Nephron progenitor cell (in vitro differentiated cells): Measurements from ENCODE around the gene SUSD3.

Experiments
- DNase-seq: peaks from one replicate; pipeline ENCODE4 v3.0.0; 2021
- H3K27ac Mint-ChIP-seq: 2 replicates; pipeline ENCODE4 v1.8.0; 2021; ENCODE audit warnings: mild to moderate bottlenecking, moderate library complexity, mixed read lengths
- H3K27me3 Mint-ChIP-seq: 2 replicates; pipeline ENCODE4 v1.8.0; 2021; ENCODE audit warnings: mild to moderate bottlenecking, low read depth, mixed read lengths; ENCODE audit not compliant: poor library complexity
- H3K36me3 Mint-ChIP-seq: 2 replicates; pipeline ENCODE4 v1.8.0; 2021; ENCODE audit warnings: low read depth, mixed read lengths
- H3K4me1 Mint-ChIP-seq: 2 replicates; pipeline ENCODE4 v1.8.0; 2021; ENCODE audit warnings: mixed read lengths
- H3K4me3 Mint-ChIP-seq: 2 replicates; pipeline ENCODE4 v1.8.0; 2021; ENCODE audit warnings: mild to moderate bottlenecking, moderate library complexity, mixed read lengths
- H3K9me3 Mint-ChIP-seq: 2 replicates; pipeline ENCODE4 v1.8.0; 2021; ENCODE audit warnings: mild to moderate bottlenecking, moderate library complexity, mixed read lengths
- TF ChIP-seq, protein P1 (sequence below): fragments of 200-600 bp; sonication (generic); IDR thresholded peaks from 2 replicates; pipeline ENCODE4 v1.5.0; 2021; ENCODE audit warnings: antibody characterized with exemption

The SUSD3 gene

GRCh38 chr9:93110311-93110855 is 51.9 kb downstream of the SUSD3 start:
- H3K27me3 Mint-ChIP-seq, result no peaks in the 10 kb centered on the region
- peaks cover 4% of the 10 kb centered on the region for H3K36me3 Mint-ChIP-seq
- TF ChIP-seq, protein P1, sequence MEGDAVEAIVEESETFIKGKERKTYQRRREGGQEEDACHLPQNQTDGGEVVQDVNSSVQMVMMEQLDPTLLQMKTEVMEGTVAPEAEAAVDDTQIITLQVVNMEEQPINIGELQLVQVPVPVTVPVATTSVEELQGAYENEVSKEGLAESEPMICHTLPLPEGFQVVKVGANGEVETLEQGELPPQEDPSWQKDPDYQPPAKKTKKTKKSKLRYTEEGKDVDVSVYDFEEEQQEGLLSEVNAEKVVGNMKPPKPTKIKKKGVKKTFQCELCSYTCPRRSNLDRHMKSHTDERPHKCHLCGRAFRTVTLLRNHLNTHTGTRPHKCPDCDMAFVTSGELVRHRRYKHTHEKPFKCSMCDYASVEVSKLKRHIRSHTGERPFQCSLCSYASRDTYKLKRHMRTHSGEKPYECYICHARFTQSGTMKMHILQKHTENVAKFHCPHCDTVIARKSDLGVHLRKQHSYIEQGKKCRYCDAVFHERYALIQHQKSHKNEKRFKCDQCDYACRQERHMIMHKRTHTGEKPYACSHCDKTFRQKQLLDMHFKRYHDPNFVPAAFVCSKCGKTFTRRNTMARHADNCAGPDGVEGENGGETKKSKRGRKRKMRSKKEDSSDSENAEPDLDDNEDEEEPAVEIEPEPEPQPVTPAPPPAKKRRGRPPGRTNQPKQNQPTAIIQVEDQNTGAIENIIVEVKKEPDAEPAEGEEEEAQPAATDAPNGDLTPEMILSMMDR, result no peak
- H3K9me3 Mint-ChIP-seq, result no peaks in the 10 kb centered on the region
- peaks cover 14% of the 10 kb centered on the region for H3K4me1 Mint-ChIP-seq
- no peak overlapping the region for H3K4me3 Mint-ChIP-seq
- H3K27ac Mint-ChIP-seq, result no peak overlapping the region
- DNase-seq, result no peak

- no peak for DNase-seq
- peaks cover 4% of the 10 kb centered on the region for H3K36me3 Mint-ChIP-seq
- peaks cover 14% of the 10 kb centered on the region for H3K4me1 Mint-ChIP-seq
- TF ChIP-seq, protein P1, result no peak
- no peaks in the 10 kb centered on the region for H3K27me3 Mint-ChIP-seq
- no peaks in the 10 kb centered on the region for H3K9me3 Mint-ChIP-seq
- H3K27ac Mint-ChIP-seq, result no peak overlapping the region
- no peak overlapping the region for H3K4me3 Mint-ChIP-seq
These were observed 52.5 kb downstream of the SUSD3 start for GRCh38 chr9:93111001-93111370.

DNA sequence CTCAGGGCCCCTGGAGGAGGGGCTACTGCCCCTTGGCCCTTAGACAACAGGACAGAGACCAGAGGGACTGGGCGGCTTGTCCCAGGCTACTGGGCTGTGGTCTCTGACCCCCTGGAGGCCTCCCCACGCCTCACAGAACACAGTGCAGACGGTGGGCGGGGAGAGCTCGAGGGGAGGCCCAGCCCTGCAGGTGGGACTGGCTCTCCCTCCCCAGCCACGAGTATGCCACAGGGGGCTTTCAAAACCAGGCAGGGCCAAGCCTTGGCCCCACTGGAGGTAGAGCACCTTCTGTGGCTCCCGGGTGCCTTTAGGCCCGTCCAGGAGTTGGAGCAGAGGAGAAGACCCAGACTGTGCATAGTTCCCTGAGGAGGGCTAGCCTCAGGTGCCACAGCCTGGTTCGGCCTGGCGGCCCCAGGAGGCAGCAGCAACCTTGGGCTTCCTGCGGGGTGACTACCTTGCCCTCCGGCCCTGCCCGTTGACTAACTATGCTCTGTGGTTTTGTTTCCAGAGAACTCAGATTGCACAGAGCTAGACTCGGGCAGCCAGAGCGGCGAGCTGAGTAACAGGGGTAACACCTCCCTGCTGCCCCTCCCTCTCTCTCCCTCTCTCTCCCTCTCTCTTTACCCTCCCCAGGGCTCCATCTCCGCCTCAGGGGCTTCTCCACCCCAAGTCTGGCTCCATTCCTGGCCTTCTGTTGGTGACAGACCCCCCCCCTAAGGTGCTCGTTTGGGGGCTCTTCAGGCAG is 53.0 kb downstream of the SUSD3 start:
- H3K4me1 Mint-ChIP-seq, result peaks cover 14% of the 10 kb centered on the region
- H3K27ac Mint-ChIP-seq, result no peak overlapping the region
- TF ChIP-seq, protein P1, result no peak
- H3K27me3 Mint-ChIP-seq, result no peaks in the 10 kb centered on the region
- H3K4me3 Mint-ChIP-seq, result no peak overlapping the region
- no peaks in the 10 kb centered on the region for H3K9me3 Mint-ChIP-seq
- DNase-seq, result no peak
- peaks cover 4% of the 10 kb centered on the region for H3K36me3 Mint-ChIP-seq

DNA sequence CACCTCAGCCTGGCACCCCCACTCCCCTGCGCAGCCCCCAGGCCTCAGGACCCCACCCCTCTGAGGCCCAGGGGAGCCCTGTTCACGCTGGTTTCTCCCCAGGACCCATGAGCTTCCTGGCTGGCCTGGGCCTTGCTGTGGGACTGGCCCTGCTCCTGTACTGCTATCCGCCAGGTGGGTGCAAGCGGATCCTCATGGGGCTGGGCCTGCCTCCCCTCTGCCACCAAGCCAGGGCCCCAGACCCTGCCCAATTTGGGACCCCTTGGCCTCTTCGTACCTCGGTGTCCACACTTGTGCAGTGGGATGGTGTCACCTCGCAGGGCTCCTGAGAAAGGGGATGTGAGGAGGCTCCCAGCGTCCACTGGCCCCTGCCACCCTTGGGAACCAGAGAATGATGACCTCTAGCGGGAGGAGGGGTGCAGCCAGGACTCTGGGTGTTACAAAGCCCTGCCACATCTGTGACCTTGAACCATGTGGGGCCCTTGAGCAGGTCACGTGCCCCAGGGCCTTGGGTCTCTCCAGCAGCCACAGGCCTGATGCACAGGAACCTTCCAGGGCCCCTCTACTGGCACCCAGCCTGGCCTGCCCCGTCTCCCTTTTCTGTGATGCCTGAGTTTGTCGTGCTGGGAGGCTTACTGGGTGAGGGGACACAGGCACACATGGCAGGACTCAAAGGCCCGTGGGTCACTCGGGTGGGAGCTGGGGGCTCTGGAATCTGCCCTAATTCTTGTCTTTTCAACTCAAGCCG is 53.8 kb downstream of the SUSD3 start:
- H3K27me3 Mint-ChIP-seq, result no peaks in the 10 kb centered on the region
- no peak overlapping the region for H3K27ac Mint-ChIP-seq
- no peaks in the 10 kb centered on the region for H3K9me3 Mint-ChIP-seq
- H3K4me3 Mint-ChIP-seq, result no peak overlapping the region
- H3K36me3 Mint-ChIP-seq, result peaks cover 4% of the 10 kb centered on the region
- H3K4me1 Mint-ChIP-seq, result peaks cover 14% of the 10 kb centered on the region
- TF ChIP-seq, protein P1, result no peak
- no peak for DNase-seq

DNA sequence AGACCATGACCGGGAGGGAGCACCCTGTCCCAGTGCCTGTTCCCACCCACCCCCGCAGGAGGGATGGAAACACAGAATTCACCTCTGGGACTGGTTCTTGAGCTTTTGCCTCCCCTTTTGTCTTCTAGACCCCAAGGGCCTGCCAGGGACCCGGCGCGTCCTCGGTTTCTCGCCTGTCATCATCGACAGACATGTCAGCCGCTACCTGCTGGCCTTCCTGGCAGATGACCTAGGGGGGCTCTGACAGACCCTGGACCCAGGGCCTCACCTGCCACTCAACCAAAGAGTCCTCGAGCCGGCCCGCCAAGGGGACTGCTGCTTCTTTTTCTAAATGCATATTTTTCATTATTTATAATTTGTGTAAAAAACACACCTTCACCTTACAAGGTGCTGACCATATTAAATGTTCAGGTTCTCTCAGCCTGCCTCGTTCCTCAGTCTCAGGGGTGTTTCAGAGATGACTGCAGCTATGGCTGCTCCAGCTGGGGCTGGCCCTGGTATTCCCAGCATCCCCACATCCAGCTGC is 54.4 kb downstream of the SUSD3 start:
- TF ChIP-seq, protein P1, result no peak
- no peak for DNase-seq
- Mint-ChIP-seq H3K4me1 (peaks cover 14% of the 10 kb centered on the region), H3K27ac (no peak overlapping the region), H3K27me3 (no peaks in the 10 kb centered on the region), H3K36me3 (peaks cover 4% of the 10 kb centered on the region), H3K4me3 (no peak overlapping the region), H3K9me3 (no peaks in the 10 kb centered on the region)
